Fibroblast of the aortic adventitia (primary cell): ENCODE measurements around the gene BANK1. TPM values are rescaled to one million over a fixed set of nuclear protein-coding genes. Genes with fewer than 3 reads are reported as not detected.

Source experiments
- DNase-seq: peaks from one replicate; pipeline ENCODE4 v3.0.0-alpha.2; 2010; ENCODE audit warnings: low read depth
- H3K4me3 ChIP-seq: 2 replicates; pipeline ENCODE4 v1.5.1; 2011; ENCODE audit warnings: low read depth, mild to moderate bottlenecking, control low read depth, low read length, moderate library complexity
- total RNA-seq: library from RNA; depleted of rRNA; stranded (reverse); fragments of >200 nt; gene quantifications from 2 replicates; pipeline ENCODE4 v1.2.3, GENCODE V29; 2012; ENCODE audit warnings: low replicate concordance
- TF ChIP-seq, protein P1 (sequence below): IDR thresholded peaks from 2 replicates; pipeline ENCODE4 v1.5.1; 2011; ENCODE audit warnings: mild to moderate bottlenecking, low read length, control low read depth, inconsistent platforms; ENCODE audit not compliant: insufficient read depth

Gene BANK1
- total RNA-seq, 1 donor = 0.54 TPM

GRCh38 chr4:101987623-101988243, 197.2 kb downstream of the BANK1 start:
- DNase-seq = no peak
- no peak overlapping the region for H3K4me3 ChIP-seq
- TF ChIP-seq, protein P1, sequence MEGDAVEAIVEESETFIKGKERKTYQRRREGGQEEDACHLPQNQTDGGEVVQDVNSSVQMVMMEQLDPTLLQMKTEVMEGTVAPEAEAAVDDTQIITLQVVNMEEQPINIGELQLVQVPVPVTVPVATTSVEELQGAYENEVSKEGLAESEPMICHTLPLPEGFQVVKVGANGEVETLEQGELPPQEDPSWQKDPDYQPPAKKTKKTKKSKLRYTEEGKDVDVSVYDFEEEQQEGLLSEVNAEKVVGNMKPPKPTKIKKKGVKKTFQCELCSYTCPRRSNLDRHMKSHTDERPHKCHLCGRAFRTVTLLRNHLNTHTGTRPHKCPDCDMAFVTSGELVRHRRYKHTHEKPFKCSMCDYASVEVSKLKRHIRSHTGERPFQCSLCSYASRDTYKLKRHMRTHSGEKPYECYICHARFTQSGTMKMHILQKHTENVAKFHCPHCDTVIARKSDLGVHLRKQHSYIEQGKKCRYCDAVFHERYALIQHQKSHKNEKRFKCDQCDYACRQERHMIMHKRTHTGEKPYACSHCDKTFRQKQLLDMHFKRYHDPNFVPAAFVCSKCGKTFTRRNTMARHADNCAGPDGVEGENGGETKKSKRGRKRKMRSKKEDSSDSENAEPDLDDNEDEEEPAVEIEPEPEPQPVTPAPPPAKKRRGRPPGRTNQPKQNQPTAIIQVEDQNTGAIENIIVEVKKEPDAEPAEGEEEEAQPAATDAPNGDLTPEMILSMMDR = no peak

- DNase-seq = no peak
- no peak overlapping the region for H3K4me3 ChIP-seq
- TF ChIP-seq, protein P1 = no peak
These were observed 199.0 kb downstream of the BANK1 start for GRCh38 chr4:101989551-101989950.

DNA sequence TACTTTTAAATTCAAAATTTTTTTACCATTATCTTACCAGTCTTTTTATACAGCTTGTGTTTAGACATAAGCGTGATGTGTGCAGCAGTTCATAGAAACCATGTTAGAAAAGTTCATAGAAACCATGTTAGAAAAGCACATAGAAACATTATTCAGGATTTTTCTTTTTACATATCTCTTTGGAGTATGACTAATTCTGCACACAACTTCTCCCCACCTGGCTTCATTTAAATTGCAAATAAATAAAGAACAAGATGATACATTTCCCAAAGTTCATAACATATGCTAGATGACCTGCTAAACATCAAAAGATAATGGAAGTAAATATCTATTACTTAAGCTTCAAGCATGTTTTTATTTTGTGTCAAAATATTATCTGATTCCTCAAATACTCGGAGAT, 201.9 kb downstream of the BANK1 start:
- DNase-seq = no peak
- TF ChIP-seq, protein P1 = no peak
- no peak overlapping the region for H3K4me3 ChIP-seq

DNA sequence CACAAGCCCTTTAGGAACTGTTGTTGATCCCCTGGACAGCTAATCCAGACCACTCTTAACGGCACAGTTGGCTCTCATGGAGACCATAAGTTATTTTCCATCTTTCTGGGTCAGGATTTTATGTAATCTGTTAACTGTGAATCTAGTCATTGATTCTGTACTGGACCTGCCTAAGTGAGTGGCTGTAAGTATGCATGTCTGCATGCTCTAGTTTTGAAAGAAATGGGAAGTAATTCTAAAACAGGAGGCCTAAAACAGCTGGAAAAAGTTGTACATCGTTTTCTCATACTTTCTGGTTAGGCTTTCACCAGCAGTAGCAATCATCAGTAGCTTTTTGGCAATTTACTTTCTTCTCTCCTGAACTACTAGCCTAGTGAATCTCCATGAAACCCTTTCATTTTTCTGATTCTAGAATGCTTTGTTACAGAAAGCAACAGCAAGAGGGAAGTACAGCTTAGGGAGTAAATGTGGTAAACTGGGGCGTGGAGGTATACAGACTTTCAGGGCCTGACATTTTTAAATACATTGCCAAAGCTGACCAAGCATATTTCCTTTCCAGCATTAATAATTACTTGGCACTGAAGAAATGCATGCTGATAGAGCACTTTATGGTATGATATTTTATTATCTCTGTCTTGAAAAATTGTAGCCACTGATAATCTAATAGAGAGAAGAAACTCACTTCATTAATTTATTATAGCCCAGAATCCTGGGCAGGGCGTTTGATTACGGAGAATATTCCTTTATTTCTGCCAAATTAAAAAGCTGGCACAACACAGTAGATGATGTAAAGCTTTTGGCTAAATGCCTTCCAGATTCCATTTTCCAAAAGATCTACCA, 202.7 kb downstream of the BANK1 start:
- TF ChIP-seq, protein P1 = no peak
- peak; percentile 68 for DNase-seq
- H3K4me3 ChIP-seq = no peak overlapping the region

DNA sequence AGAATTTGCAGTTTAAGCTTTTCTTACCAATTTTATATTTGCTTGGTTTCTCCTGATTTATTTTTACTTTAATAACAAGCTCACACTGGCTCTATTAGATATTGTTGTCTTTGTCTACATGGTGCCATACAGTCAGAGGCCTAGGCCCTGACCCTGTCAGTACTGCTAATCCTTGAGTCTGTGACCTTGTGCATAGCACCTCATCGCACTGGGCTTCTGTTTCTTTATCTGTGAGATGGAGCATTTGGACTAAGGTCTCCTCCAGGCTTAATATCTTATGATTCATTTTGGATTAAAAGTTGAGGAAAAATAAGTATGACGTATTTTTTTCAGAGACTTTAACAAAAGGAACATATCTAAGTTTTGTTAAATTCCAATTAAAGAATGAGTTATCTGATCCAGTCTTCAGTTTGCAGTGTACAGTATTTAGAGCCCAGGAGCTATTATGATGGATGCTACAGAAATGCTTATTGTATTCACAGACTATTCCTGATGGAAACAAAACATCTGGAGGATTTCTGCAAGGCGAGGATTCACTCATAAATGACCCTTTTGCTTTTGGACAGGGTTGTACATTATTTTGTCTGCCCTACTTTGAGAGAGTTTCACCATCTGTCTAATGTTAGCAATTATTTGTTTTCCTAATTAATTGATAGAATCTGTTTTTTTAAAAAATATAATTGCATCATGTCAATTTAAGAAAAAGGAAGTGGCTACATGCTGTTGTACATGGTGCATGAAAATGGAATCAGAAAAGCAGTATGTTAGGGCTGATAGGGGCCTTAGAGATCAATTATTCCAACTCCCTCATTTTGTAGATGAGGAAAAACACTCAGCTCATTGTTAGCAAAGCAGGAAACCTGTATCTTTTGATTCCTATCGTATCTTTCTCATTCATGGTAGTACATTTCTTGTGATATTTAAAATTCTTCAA, 203.6 kb downstream of the BANK1 start:
- peak; percentile 32 for DNase-seq
- no peak overlapping the region for H3K4me3 ChIP-seq
- TF ChIP-seq, protein P1 = no peak

DNA sequence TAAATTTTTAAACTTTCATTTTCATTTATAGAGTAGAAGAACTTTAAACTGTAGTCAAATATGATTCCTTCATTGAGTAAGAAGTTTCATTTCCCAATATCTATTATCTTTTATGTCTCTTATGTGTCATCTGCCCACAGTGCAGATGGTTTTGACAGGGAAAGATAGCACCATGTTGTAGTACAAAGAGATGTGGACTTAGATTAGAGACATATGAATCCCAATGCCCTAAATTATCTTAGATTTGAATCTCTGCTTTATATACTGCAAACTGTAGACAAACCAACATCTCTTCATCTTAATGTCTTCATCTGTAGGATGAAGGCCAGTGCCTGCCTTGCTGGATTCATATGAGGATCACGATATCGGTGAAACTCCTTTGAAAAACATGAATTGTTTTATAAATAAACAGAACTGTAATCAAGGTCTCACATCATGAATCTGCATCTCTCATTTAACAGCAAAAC, 217.5 kb downstream of the BANK1 start:
- TF ChIP-seq, protein P1 = no peak
- H3K4me3 ChIP-seq = no peak overlapping the region
- DNase-seq = no peak
